Suppressor macrophage (primary cell): Measurements from ENCODE around the gene SH3GL3.

Source experiments
- DNase-seq, 4 experiments: peaks; one replicate each; pipeline ENCODE4 v3.0.0-alpha.2; 2020 to 2022

Gene SH3GL3

GRCh38 chr15:83570756-83571155 is 123.6 kb downstream of the SH3GL3 start:
- DNase-seq, result no peak

GRCh38 chr15:83571820-83572707 is 124.9 kb downstream of the SH3GL3 start:
- DNase-seq, result peak; percentile 3 to 48 (median 18)

- no peak for DNase-seq
These were observed 127.2 kb downstream of the SH3GL3 start for GRCh38 chr15:83574345-83574744.

- DNase-seq, result no peak
These were observed 131.6 kb downstream of the SH3GL3 start for GRCh38 chr15:83578691-83579090.

GRCh38 chr15:83581381-83581780 is 134.2 kb downstream of the SH3GL3 start:
- no peak for DNase-seq

- no peak for DNase-seq
These were observed 135.2 kb downstream of the SH3GL3 start for GRCh38 chr15:83582381-83582780.

- no peak for DNase-seq
These were observed 138.6 kb downstream of the SH3GL3 start for GRCh38 chr15:83585601-83586335.

- DNase-seq, result no peak
These were observed 139.9 kb downstream of the SH3GL3 start for GRCh38 chr15:83587091-83587490.

GRCh38 chr15:83588441-83588840 is 141.3 kb downstream of the SH3GL3 start:
- no peak for DNase-seq

- DNase-seq, result no peak
These were observed 145.4 kb downstream of the SH3GL3 start for GRCh38 chr15:83592370-83593040.

- DNase-seq, result no peak
These were observed 148.1 kb downstream of the SH3GL3 start for GRCh38 chr15:83595191-83595590.

- DNase-seq, result no peak
These were observed 150.9 kb downstream of the SH3GL3 start for GRCh38 chr15:83598031-83598430.

- no peak for DNase-seq
These were observed 154.9 kb downstream of the SH3GL3 start for GRCh38 chr15:83602021-83602420.

GRCh38 chr15:83604549-83604948 is 157.4 kb downstream of the SH3GL3 start:
- no peak for DNase-seq

- DNase-seq, result no peak
These were observed 158.2 kb downstream of the SH3GL3 start for GRCh38 chr15:83605111-83605945.

- DNase-seq, result no peak
These were observed 163.0 kb downstream of the SH3GL3 start for GRCh38 chr15:83610132-83610531.

- DNase-seq, result no peak
These were observed 164.0 kb downstream of the SH3GL3 start for GRCh38 chr15:83610901-83611685.

GRCh38 chr15:83612226-83612625 is 165.1 kb downstream of the SH3GL3 start:
- no peak for DNase-seq

GRCh38 chr15:83612898-83613635 is 165.9 kb downstream of the SH3GL3 start:
- no peak for DNase-seq

- no peak for DNase-seq
These were observed 166.6 kb downstream of the SH3GL3 start for GRCh38 chr15:83613714-83614113.

- no peak for DNase-seq
These were observed 169.7 kb downstream of the SH3GL3 start for GRCh38 chr15:83616840-83617239.
